A549 (cell line): ENCODE measurements around the gene ALDH7A1.

ENCODE experiments used
- CHD2 ChIP-seq: fragments of 150-350 bp; IDR thresholded peaks from 2 replicates; pipeline ENCODE4 v1.6.1; 2014; ENCODE audit warnings: low read length; ENCODE audit not compliant: partially characterized antibody
- CHD4 ChIP-seq: fragments of 200-600 bp; sonication (generic); IDR thresholded peaks from 2 replicates; pipeline ENCODE4 v1.6.1; 2016; ENCODE audit warnings: antibody characterized with exemption, mild to moderate bottlenecking, borderline replicate concordance
- EP300 ChIP-seq, 2 experiments: fragments of >200 bp; sonication (Bioruptor Twin); formaldehyde crosslinking; IDR thresholded peaks; 2 replicates in 1 of 2; 3 replicates in 1 of 2; pipeline ENCODE4 v1.6.1; 2016 to 2017
- FOSL2 ChIP-seq, 2 experiments: fragments of 450-650 bp in 1 of 2; fragments of >200 bp in 1 of 2; sonication (Bioruptor Twin) in 1 of 2; formaldehyde crosslinking; IDR thresholded peaks; 2 replicates each; pipeline versions ENCODE4 v1.5.0 to v1.6.1; 2016 to 2020; ENCODE audit warnings: mild to moderate bottlenecking in 1 of 2, moderate library complexity in 1 of 2
- HDAC2 ChIP-seq: fragments of 200-600 bp; sonication (generic); IDR thresholded peaks from 2 replicates; pipeline ENCODE4 v1.6.1; 2016
- JUNB ChIP-seq: fragments of >200 bp; sonication (Bioruptor Twin); formaldehyde crosslinking; IDR thresholded peaks from 2 replicates; pipeline ENCODE4 v1.6.1; 2016
- POLR2AphosphoS2 ChIP-seq: conservative IDR thresholded peaks from 2 replicates; pipeline ENCODE4 v1.6.1; 2012; ENCODE audit warnings: low read length, improper control_type of control experiment, inconsistent platforms
- RARB ChIP-seq: fragments of 250-450 bp; sonication (Bioruptor Pico); IDR thresholded peaks from 2 replicates; pipeline ENCODE4 v1.8.0; 2021; ENCODE audit warnings: mild to moderate bottlenecking, moderate library complexity
- TF ChIP-seq, protein P1 (sequence below): fragments of >200 bp; sonication (Bioruptor Twin); formaldehyde crosslinking; IDR thresholded peaks from 3 replicates; pipeline ENCODE4 v1.5.1; 2016
- TF ChIP-seq, protein P2 (sequence below): fragments of 450-650 bp; IDR thresholded peaks from 2 replicates; pipeline ENCODE4 v1.6.1; 2014; ENCODE audit warnings: antibody characterized with exemption
- TF ChIP-seq, protein P3 (sequence below): IDR thresholded peaks from 2 replicates; pipeline ENCODE4 v1.6.1; 2012; ENCODE audit warnings: low read depth, borderline replicate concordance

DNA sequence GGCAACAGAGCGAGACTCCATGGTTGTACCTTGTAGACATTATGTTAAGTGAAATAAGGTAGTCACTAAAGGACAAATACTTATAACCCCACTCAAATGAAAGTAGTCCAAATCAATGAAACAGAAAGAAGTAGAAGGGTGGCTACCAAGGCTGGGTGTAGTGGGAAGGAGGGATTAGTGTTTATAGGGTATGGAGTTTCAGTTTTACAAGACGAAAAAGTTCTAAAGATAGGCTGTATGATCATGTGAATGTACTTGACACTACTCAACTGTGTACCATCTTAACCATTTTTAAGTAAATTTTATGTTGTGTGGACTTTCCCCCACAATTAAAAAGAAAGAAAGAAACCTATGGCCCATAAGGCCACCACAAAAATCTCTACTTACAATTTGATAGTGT, 32.2 kb downstream of the ALDH7A1 start:
- TF ChIP-seq, protein P1, sequence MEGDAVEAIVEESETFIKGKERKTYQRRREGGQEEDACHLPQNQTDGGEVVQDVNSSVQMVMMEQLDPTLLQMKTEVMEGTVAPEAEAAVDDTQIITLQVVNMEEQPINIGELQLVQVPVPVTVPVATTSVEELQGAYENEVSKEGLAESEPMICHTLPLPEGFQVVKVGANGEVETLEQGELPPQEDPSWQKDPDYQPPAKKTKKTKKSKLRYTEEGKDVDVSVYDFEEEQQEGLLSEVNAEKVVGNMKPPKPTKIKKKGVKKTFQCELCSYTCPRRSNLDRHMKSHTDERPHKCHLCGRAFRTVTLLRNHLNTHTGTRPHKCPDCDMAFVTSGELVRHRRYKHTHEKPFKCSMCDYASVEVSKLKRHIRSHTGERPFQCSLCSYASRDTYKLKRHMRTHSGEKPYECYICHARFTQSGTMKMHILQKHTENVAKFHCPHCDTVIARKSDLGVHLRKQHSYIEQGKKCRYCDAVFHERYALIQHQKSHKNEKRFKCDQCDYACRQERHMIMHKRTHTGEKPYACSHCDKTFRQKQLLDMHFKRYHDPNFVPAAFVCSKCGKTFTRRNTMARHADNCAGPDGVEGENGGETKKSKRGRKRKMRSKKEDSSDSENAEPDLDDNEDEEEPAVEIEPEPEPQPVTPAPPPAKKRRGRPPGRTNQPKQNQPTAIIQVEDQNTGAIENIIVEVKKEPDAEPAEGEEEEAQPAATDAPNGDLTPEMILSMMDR = no peak
- TF ChIP-seq POLR2AphosphoS2 (no peak), CHD2 (no peak), EP300 (IDR thresholded peaks at IDR 0.05) (no peak), CHD4 (no peak), FOSL2 (IDR thresholded peaks at IDR 0.05) (no peak), FOSL2 (CRISPR knock-in tag; IDR thresholded peaks at IDR 0.05) (no peak), RARB (no peak), HDAC2 (no peak), JUNB (no peak)
- TF ChIP-seq, protein P2, sequence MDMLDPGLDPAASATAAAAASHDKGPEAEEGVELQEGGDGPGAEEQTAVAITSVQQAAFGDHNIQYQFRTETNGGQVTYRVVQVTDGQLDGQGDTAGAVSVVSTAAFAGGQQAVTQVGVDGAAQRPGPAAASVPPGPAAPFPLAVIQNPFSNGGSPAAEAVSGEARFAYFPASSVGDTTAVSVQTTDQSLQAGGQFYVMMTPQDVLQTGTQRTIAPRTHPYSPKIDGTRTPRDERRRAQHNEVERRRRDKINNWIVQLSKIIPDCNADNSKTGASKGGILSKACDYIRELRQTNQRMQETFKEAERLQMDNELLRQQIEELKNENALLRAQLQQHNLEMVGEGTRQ = no peak
- TF ChIP-seq, protein P3, sequence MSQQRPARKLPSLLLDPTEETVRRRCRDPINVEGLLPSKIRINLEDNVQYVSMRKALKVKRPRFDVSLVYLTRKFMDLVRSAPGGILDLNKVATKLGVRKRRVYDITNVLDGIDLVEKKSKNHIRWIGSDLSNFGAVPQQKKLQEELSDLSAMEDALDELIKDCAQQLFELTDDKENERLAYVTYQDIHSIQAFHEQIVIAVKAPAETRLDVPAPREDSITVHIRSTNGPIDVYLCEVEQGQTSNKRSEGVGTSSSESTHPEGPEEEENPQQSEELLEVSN = no peak
